Measurements from ENCODE around the gene OSBPL8.

GRCh38 chr12:76424941-76425340, 134.6 kb downstream of the OSBPL8 start:
- TF ChIP-seq ZNF232 (CRISPR knock-in tag; IDR thresholded peaks at IDR 0.05) (no peak), ZNF121 (CRISPR knock-in tag; IDR thresholded peaks at IDR 0.05) (no peak), ARID4B (CRISPR knock-in tag; IDR thresholded peaks at IDR 0.05; ENCODE audit: borderline replicate concordance) (no peak), FOXP1 (CRISPR knock-in tag; IDR thresholded peaks at IDR 0.05; ENCODE audit: borderline replicate concordance) (no peak), E2F1 (CRISPR knock-in tag; IDR thresholded peaks at IDR 0.05) (no peak), ETV6 (CRISPR knock-in tag; IDR thresholded peaks at IDR 0.05) (no peak), TCF7 (CRISPR knock-in tag; IDR thresholded peaks at IDR 0.05; ENCODE audit: low read depth) (no peak), CREB1 (CRISPR knock-in tag; IDR thresholded peaks at IDR 0.05) (no peak)
- TF ChIP-seq, protein P1, sequence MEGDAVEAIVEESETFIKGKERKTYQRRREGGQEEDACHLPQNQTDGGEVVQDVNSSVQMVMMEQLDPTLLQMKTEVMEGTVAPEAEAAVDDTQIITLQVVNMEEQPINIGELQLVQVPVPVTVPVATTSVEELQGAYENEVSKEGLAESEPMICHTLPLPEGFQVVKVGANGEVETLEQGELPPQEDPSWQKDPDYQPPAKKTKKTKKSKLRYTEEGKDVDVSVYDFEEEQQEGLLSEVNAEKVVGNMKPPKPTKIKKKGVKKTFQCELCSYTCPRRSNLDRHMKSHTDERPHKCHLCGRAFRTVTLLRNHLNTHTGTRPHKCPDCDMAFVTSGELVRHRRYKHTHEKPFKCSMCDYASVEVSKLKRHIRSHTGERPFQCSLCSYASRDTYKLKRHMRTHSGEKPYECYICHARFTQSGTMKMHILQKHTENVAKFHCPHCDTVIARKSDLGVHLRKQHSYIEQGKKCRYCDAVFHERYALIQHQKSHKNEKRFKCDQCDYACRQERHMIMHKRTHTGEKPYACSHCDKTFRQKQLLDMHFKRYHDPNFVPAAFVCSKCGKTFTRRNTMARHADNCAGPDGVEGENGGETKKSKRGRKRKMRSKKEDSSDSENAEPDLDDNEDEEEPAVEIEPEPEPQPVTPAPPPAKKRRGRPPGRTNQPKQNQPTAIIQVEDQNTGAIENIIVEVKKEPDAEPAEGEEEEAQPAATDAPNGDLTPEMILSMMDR (IDR thresholded peaks at IDR 0.05) = no peak
- TF ChIP-seq, protein P2, sequence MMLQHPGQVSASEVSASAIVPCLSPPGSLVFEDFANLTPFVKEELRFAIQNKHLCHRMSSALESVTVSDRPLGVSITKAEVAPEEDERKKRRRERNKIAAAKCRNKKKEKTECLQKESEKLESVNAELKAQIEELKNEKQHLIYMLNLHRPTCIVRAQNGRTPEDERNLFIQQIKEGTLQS (CRISPR knock-in tag; conservative IDR thresholded peaks at IDR 0.05) = no peak
- TF ChIP-seq, protein P3, sequence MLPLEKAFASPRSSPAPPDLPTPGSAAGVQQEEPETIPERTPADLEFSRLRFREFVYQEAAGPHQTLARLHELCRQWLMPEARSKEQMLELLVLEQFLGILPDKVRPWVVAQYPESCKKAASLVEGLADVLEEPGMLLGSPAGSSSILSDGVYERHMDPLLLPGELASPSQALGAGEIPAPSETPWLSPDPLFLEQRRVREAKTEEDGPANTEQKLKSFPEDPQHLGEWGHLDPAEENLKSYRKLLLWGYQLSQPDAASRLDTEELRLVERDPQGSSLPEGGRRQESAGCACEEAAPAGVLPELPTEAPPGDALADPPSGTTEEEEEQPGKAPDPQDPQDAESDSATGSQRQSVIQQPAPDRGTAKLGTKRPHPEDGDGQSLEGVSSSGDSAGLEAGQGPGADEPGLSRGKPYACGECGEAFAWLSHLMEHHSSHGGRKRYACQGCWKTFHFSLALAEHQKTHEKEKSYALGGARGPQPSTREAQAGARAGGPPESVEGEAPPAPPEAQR (CRISPR knock-in tag; IDR thresholded peaks at IDR 0.05) = no peak
- TF ChIP-seq, protein P4, sequence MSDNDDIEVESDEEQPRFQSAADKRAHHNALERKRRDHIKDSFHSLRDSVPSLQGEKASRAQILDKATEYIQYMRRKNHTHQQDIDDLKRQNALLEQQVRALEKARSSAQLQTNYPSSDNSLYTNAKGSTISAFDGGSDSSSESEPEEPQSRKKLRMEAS (CRISPR knock-in tag; IDR thresholded peaks at IDR 0.05) = no peak
- TF ChIP-seq, protein P5, sequence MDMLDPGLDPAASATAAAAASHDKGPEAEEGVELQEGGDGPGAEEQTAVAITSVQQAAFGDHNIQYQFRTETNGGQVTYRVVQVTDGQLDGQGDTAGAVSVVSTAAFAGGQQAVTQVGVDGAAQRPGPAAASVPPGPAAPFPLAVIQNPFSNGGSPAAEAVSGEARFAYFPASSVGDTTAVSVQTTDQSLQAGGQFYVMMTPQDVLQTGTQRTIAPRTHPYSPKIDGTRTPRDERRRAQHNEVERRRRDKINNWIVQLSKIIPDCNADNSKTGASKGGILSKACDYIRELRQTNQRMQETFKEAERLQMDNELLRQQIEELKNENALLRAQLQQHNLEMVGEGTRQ (CRISPR knock-in tag; IDR thresholded peaks at IDR 0.05) = no peak
- TF ChIP-seq, protein P6, sequence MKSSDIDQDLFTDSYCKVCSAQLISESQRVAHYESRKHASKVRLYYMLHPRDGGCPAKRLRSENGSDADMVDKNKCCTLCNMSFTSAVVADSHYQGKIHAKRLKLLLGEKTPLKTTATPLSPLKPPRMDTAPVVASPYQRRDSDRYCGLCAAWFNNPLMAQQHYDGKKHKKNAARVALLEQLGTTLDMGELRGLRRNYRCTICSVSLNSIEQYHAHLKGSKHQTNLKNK (CRISPR knock-in tag; IDR thresholded peaks at IDR 0.05) = no peak

Measured in WTC11 (cell line).